Ectodermal cell (in vitro differentiated cells): ENCODE data around the gene DNASE2.
"Not testable (repeated sequence)": the region's sequence is repeated elsewhere in the genome, so short reads cannot be mapped to it uniquely, and the experiment has no call there.

ENCODE experiments used
- H3K27ac ChIP-seq: 2 replicates; pipeline ENCODE4 v1.7.0; 2013; ENCODE audit warnings: mild to moderate bottlenecking, low read depth, low read length; ENCODE audit not compliant: insufficient read depth, poor library complexity, severe bottlenecking
- H3K27me3 ChIP-seq: 2 replicates; pipeline ENCODE4 v1.7.0; 2013; ENCODE audit warnings: mild to moderate bottlenecking, low read length; ENCODE audit not compliant: insufficient read depth, control insufficient read depth, poor library complexity, severe bottlenecking
- H3K36me3 ChIP-seq: one replicate; pipeline ENCODE4 v1.7.0; 2013; ENCODE audit warnings: low read length; ENCODE audit not compliant: control insufficient read depth, insufficient read depth
- H3K4me1 ChIP-seq: one replicate; pipeline ENCODE4 v1.7.0; 2013; ENCODE audit warnings: low read length; ENCODE audit not compliant: control insufficient read depth, insufficient read depth
- H3K4me3 ChIP-seq: 2 replicates; pipeline ENCODE4 v1.7.0; 2013; ENCODE audit warnings: low read depth, low read length, control low read depth; ENCODE audit not compliant: insufficient read depth
- H3K9me3 ChIP-seq: 2 replicates; pipeline ENCODE4 v1.7.0; 2013; ENCODE audit warnings: mild to moderate bottlenecking, low read length, moderate library complexity; ENCODE audit not compliant: control insufficient read depth
- WGBS, 2 experiments: methylation state at CpG; one replicate each; pipeline ENCODE4 v1.1.7; 2013; ENCODE audit warnings: missing lambda C conversion rate in 2 of 2; 5-methylcytosine and 5-hydroxymethylcytosine counted together

Gene DNASE2

DNA sequence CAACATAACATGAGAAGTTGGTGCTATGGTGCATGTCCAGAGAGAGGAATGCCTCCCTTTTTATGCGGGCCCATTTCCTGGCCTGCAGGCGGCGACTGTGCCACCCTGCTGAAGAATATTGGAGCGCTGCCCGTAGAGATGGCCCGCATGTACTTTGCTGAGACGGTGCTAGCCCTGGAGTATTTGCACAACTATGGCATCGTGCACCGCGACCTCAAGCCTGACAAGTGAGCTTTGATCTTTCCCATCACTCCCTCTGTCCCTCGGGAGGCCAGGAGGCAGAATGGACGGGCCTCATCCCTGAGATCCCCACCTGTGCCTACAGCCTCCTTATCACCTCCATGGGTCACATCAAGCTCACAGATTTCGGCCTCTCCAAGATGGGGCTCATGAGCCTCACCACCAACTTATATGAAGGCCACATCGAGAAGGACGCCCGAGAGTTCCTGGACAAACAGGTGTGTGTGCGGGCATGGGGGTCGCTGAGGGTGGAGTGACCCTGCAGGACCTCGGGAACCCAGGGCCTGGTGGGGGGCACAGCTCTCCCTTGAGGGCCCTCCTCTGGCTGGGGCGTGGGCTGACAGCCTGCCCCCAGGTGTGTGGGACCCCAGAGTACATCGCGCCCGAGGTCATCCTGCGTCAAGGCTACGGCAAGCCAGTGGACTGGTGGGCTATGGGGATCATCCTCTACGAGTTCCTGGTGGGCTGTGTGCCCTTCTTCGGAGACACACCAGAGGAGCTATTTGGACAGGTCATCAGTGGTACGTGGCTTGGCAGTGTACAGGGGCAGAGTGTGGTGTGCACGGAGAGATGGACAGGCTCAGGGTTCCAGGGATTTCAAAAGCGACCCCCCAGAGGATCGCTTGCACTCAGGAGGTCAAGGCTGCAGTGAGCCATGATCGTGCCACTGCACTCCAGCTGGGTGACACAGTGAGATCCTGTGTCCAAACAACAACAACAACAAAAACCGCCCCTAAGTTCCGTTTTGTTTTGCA is 16.2 kb downstream of the DNASE2 start:
- Histone ChIP-seq H3K27me3 (no peaks in the 10 kb centered on the region), H3K9me3 (no peaks in the 10 kb centered on the region), H3K4me3 (no peak overlapping the region), H3K27ac (no peak overlapping the region), H3K36me3 (no peaks in the 10 kb centered on the region), H3K4me1 (no peaks in the 10 kb centered on the region)
- WGBS, 2 experiments: 90 to 91% methylated on average over 34 of the region's 34 CpGs

DNA sequence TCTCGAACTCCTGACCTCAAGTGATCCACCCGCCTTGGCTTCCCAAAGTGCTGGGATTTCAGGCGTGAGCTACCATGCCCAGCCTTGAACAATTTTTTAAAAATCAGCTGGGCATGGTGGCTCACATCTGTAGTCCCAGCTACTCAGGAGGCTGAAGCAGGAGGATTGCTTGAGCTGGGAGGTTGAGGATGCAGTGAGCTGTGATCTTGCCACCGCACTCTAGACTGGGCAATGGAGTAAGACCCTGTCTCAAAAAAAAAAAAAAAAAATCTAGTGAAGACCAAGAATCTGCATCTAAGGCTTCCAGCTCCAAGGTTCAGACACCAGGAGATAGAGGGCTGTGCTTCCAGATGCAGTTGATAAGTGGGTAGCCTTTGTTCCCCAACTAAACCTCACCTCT is 17.1 kb downstream of the DNASE2 start:
- WGBS, 2 experiments: 90 to 94% methylated on average over 4 of the region's 4 CpGs
- Histone ChIP-seq H3K9me3 (no peaks in the 10 kb centered on the region), H3K4me1 (no peaks in the 10 kb centered on the region), H3K36me3 (no peaks in the 10 kb centered on the region), H3K27me3 (no peaks in the 10 kb centered on the region), H3K27ac (no peak overlapping the region), H3K4me3 (no peak overlapping the region)

DNA sequence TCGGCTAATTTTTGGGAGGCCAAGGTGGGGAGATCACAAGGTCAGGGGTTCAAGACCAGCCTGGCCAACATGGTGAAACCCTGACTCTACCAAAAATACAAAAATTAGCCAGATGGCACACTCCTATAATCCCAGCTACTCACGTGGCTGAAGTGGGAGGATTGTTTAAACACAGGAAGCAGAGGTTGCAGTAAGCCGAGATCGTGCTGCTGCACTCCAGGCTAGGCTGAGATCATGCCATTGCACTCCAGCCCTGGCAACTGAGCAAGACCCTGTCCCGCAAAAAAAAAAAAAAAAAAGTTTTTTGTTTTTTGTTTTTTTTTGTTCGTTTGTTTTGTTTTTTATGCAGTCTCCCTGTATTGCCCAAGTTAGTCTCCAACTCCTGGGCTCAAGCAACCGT is 21.7 kb downstream of the DNASE2 start:
- no peak overlapping the region for H3K4me3 ChIP-seq
- H3K4me1 ChIP-seq: no peaks in the 10 kb centered on the region
- no peaks in the 10 kb centered on the region for H3K27me3 ChIP-seq
- no peak overlapping the region for H3K27ac ChIP-seq
- 92 to 95% methylated on average over 7 of the region's 7 CpGs for WGBS, 2 experiments
- no peaks in the 10 kb centered on the region for H3K9me3 ChIP-seq
- no peaks in the 10 kb centered on the region for H3K36me3 ChIP-seq

DNA sequence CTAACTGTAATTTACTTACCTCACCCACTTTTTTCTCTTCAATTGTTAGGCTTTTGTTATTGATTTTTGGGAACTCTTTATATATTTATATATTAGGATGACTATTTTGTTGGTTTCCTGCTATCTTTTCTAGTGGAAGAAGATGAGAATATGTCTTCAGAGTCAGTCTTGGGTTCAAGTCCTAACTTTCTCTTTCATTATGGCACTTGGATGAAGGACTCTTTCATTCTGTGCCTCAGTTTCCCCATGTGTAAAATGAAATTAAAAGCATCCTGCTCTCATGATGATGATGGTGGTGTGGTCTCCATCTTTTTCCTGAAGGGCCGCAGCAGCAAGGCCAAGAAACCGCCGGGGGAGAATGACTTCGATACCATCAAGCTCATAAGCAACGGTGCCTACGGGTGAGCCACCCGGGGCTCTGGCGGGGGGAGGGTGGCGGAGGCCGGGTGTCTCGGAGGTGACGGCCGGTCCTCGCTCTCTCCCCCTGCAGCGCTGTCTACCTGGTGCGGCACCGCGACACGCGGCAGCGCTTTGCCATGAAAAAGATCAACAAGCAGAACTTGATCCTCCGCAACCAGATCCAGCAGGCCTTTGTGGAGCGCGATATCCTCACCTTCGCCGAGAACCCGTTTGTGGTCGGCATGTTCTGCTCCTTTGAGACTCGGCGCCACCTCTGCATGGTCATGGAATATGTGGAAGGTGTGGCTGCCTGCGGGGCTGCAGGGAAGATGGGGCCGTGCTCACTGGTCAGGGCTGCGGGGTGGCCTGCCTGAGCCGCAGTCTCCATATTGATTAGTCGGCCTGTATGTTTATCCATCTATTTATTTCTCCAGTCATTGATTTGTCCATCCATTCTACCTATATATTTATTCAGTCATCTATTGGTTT is 23.0 kb downstream of the DNASE2 start:
- H3K27me3 ChIP-seq: no peaks in the 10 kb centered on the region
- no peak overlapping the region for H3K27ac ChIP-seq
- no peak overlapping the region for H3K4me3 ChIP-seq
- no peaks in the 10 kb centered on the region for H3K36me3 ChIP-seq
- WGBS, 2 experiments: 95% methylated on average over 35 of the region's 35 CpGs
- no peaks in the 10 kb centered on the region for H3K9me3 ChIP-seq
- no peaks in the 10 kb centered on the region for H3K4me1 ChIP-seq

DNA sequence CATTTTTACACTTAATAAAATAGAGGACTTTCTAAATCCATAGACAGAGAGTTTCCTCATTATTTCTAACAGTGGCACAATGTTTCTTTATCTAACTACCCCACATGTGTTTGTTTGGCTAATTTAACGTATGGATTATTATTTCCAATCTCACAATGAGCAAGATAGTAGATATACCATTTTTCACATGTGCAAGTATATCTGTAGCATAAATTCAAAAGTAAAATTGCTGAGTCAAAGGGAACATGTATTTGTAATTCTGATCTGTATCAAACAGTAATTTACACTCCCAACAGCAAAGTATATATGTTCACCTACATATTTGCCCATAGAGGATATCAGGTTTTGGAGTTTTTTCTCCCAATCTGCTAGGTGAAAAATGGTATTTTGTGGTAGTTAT is 24.6 kb downstream of the DNASE2 start:
- Histone ChIP-seq H3K27me3 (no peaks in the 10 kb centered on the region), H3K36me3 (peaks cover 3% of the 10 kb centered on the region), H3K27ac (no peak overlapping the region), H3K4me3 (no peak overlapping the region), H3K4me1 (no peaks in the 10 kb centered on the region), H3K9me3 (no peaks in the 10 kb centered on the region)
- no CpG with 5 or more reads among the region's 1 CpG for WGBS, 2 experiments

DNA sequence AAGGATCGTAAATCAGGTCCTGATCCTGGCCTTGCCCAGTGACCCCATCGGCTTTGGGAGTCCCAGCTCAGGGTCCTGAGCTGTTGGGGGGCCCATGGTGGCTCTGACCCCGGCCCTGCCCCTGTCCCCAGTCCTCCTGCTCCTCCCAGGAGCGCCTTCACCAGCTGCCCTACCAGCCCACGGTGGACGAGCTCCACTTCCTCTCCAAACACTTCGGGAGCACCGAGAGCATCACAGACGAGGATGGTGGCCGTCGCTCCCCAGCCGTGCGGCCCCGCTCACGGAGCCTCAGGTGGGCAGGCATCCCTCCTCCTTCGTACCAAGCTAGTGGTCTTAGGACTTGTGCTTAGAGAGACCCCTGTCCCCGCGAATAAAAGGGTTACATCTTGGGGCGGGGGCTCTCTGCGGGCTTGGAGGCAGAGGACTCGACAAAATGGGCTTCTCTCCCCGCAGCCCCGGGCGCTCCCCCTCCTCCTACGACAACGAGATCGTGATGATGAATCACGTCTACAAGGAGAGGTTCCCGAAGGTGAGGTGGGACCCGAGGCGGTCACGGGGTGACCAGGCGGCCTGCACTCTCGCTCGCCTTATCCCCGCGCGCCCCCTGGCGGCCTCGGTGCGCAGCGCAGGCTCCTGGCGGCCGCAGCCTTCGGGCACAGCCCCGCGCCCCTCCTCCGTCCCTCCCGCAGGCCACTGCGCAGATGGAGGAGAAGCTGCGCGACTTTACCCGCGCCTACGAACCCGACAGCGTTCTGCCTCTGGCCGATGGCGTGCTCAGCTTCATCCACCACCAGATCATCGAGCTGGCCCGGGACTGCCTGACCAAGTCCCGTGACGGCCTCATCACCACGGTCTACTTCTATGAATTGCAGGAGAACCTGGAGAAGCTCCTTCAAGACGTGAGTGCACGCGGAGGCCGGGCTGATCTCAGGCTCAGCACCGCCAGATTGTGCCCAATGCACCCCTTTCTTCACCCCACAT is 33.8 kb downstream of the DNASE2 start:
- no peak overlapping the region for H3K27ac ChIP-seq
- H3K36me3 ChIP-seq: peaks cover 3% of the 10 kb centered on the region
- H3K27me3 ChIP-seq: peaks cover 4% of the 10 kb centered on the region
- H3K9me3 ChIP-seq: no peaks in the 10 kb centered on the region
- 32% methylated on average over 69 of the region's 69 CpGs for WGBS, 2 experiments
- H3K4me1 ChIP-seq: no peaks in the 10 kb centered on the region
- H3K4me3 ChIP-seq: no peak overlapping the region

DNA sequence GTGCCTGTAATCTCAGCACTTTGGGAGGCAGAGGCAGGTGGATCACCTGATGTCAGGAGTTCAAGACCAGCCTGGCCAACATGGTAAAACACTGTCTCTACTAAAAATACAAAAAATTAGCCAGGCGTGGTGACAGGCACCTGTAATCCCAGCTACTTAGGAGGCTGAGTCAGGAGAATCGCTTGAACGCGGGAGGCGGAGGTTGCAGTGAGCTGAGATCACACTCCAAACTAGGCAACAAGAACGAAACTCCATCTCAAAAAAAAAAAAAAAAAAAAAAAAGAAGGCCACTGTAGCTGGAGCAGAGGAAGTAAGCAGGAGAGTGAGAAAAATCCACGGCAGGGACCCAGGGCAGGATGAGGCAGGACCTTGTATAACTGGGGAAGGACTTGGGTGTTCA is 34.6 kb downstream of the DNASE2 start:
- H3K4me1 ChIP-seq, H3K27ac ChIP-seq, H3K36me3 ChIP-seq, H3K4me3 ChIP-seq, H3K9me3 ChIP-seq, H3K27me3 ChIP-seq: not testable (repeated sequence)
- 90% methylated on average over 6 to 7 of the region's 7 CpGs for WGBS, 2 experiments

DNA sequence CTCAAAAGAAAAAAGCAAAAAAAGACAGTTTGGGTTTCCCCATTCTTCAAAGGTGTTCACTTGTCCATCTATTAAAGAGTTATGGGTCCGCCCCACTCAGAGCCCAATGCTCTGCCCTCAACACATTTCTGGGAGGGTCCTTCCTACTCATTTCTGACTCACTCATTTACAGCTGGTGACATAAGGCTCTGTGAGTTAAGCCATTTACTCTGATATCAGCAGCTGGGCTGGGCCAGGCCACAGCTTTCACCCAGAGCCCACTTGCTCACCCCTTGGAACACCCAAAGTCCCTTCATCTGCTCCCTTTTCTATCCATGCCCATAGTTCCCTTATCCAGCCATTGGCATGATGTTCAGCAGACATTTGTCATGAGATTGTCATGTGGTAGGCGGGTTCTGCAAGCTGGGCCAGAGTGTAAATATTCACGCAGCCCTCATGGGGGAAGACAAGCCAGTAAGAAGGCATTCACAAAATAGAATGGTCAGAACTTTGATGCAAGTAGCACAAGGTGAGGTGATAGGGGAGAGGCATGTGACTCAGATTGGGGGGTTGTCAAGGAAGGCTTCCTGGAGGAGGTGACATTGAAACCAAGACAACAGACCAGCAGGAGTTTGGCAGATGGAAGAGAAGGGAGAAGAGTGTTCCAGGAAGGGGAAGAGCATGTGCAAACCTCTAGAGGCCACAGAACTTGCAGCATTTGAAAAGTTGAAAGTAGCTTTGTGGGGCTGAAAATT is 37.1 kb downstream of the DNASE2 start:
- no peaks in the 10 kb centered on the region for H3K9me3 ChIP-seq

DNA sequence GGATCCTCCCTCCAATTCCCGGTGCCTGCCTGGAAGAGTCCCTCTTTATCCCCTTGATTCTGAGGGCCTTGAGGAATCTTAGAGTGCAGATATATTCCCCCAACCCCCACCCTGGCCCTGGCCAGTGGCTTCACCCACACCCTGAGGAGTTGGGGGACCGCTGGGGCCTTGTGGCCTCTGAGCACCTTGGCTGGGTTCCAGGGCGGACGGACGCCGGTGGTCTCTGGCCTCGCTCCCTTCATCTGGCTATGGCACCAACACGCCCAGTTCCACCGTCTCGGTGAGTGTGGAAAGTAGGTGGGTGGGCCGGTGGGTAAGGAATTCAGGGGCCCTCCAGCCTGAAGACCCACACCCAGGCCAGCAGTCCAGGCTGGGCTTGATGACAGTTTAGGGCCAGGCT is 37.9 kb downstream of the DNASE2 start:
- Histone ChIP-seq H3K27ac (no peak overlapping the region), H3K27me3 (peaks cover 16% of the 10 kb centered on the region), H3K9me3 (no peaks in the 10 kb centered on the region), H3K4me3 (no peak overlapping the region), H3K36me3 (no peaks in the 10 kb centered on the region), H3K4me1 (peaks cover 5% of the 10 kb centered on the region)
- WGBS, 2 experiments: 94 to 95% methylated on average over 11 of the region's 11 CpGs

More for the DNA sequence above, 37.1 kb downstream of the DNASE2 start:
- peaks cover 8% of the 10 kb centered on the region for H3K27me3 ChIP-seq
- H3K36me3 ChIP-seq: no peaks in the 10 kb centered on the region
- WGBS, 2 experiments: 92 to 93% methylated on average over 3 of the region's 3 CpGs
- H3K4me3 ChIP-seq: no peak overlapping the region
- H3K4me1 ChIP-seq: peaks cover 1% of the 10 kb centered on the region
- H3K27ac ChIP-seq: no peak overlapping the region
